Stimulated activated naive B cell treated with anti-CD40 and anti-IgM and Interleukin-4, amounts not matched to agents 10 μg/mL and 1 μg/mL and 100 μg/mL, for 72 hours (primary cell): ENCODE measurements around the gene NCBP3.

Source experiments
- ATAC-seq, 2 donors: fragments of 150-1000 bp; cut with Tn5 transposase; replicated peaks; 2 replicates each; pipeline ENCODE4 v1.10.0; 2021; ENCODE audit warnings: moderate library complexity in 1 of 2
- DNase-seq: peaks from one replicate; pipeline ENCODE4 v3.0.0; 2021
- H3K27ac Mint-ChIP-seq: one replicate; pipeline ENCODE4 v1.8.0; 2022; ENCODE audit warnings: mild to moderate bottlenecking, mixed read lengths
- H3K27me3 Mint-ChIP-seq, 2 donors: one replicate each; pipeline ENCODE4 v1.8.0; 2022; ENCODE audit warnings: mixed read lengths in 2 of 2
- H3K36me3 Mint-ChIP-seq, 2 donors: one replicate each; pipeline ENCODE4 v1.8.0; 2022; ENCODE audit warnings: mixed read lengths in 2 of 2, mild to moderate bottlenecking in 1 of 2
- H3K4me1 Mint-ChIP-seq, 2 donors: one replicate each; pipeline ENCODE4 v1.8.0; 2022; ENCODE audit warnings: mixed read lengths in 2 of 2, mild to moderate bottlenecking in 1 of 2
- H3K4me3 Mint-ChIP-seq, 2 donors: one replicate each; pipeline ENCODE4 v1.8.0; 2022; ENCODE audit warnings: mild to moderate bottlenecking in 2 of 2, mixed read lengths in 2 of 2, moderate library complexity in 1 of 2
- H3K9me3 Mint-ChIP-seq, 2 donors: one replicate each; pipeline ENCODE4 v1.8.0; 2022; ENCODE audit warnings: mixed read lengths in 2 of 2, mild to moderate bottlenecking in 1 of 2

NCBP3 gene, protein sequence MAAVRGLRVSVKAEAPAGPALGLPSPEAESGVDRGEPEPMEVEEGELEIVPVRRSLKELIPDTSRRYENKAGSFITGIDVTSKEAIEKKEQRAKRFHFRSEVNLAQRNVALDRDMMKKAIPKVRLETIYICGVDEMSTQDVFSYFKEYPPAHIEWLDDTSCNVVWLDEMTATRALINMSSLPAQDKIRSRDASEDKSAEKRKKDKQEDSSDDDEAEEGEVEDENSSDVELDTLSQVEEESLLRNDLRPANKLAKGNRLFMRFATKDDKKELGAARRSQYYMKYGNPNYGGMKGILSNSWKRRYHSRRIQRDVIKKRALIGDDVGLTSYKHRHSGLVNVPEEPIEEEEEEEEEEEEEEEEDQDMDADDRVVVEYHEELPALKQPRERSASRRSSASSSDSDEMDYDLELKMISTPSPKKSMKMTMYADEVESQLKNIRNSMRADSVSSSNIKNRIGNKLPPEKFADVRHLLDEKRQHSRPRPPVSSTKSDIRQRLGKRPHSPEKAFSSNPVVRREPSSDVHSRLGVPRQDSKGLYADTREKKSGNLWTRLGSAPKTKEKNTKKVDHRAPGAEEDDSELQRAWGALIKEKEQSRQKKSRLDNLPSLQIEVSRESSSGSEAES

DNA sequence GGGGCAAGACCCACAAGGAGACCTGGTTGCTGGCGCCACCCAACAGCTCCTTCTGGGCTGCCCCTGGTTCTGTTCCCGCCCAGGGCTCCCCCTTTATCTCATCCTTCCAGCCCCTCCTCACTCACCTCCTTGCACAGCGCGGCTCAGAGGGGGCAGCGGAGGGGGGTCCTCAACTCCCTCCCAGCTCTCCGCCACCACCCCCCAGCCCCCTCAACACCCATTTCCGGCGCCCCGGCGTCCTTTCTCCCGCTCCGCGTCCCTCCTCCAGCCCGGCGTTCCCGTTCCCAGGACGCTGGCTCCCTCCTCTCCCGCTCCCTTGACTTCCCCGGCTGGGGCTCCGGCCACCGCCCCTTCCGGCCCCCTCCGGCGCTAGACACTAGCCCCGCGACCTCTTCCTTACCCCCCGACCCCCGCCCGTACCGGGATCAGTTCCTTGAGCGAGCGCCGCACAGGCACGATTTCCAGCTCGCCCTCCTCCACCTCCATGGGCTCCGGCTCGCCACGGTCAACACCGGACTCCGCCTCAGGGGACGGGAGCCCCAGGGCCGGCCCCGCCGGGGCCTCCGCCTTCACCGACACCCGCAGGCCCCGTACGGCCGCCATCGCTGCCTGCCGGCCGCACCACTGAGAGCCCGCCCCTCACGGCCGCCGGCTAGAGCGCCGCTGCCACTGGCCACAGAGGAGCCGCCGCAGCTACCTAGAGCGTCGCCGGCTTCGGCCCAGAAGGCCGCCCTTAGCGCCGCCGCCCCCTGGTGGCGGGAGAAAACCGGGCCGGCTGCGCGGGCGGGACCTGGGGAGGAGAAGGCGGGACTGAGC lies at the start of gene NCBP3:
Gene NCBP3, minus strand, starts transcription at position 626 of the 816 bp plus-strand sequence. Its CDS starts 23 bp downstream, at position 603.
- peak; percentile 87 for DNase-seq
- peak within 1 kb of the TSS; percentile 94 for H3K27ac Mint-ChIP-seq
- peaks cover 15 to 28% of the 10 kb centered on the region in 2 donors for H3K4me1 Mint-ChIP-seq
- H3K4me3 Mint-ChIP-seq: peak within 1 kb of the TSS; percentile 90 to 94
- H3K9me3 Mint-ChIP-seq: no peaks in the 10 kb centered on the region
- no peaks in the 10 kb centered on the region for H3K27me3 Mint-ChIP-seq
- ATAC-seq: peak; percentile 98 to 99
- H3K36me3 Mint-ChIP-seq: peaks cover 11 to 14% of the 10 kb centered on the region in 2 donors

DNA sequence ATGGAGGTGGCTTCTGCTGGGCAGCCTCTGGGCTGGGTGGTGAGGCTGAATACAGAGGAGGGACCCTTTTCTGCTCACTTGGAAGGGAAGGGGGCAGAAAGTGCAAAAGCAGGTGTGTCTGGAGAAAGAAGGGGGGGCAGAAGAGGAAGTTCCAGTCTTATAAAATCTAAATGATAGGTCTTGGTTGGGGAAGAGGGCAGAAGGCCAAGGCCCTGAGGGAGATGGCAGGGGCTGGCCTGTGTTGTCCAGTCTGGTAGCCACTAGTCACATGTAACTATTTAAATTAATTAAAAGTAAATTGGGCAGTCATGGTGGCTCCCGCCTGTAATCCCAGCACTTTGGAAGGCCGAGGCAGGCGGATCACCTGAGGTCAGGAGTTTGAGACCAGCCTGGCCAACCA lies 49.3 kb upstream of the NCBP3 start:
- no peaks in the 10 kb centered on the region for H3K27me3 Mint-ChIP-seq
- no peaks in the 10 kb centered on the region for H3K9me3 Mint-ChIP-seq
- no peak for DNase-seq
- peak overlapping the region; percentile 63 for H3K27ac Mint-ChIP-seq
- peaks cover 14 to 17% of the 10 kb centered on the region in 2 donors for H3K36me3 Mint-ChIP-seq
- H3K4me1 Mint-ChIP-seq: peaks cover 30 to 35% of the 10 kb centered on the region in 2 donors
- no peak overlapping the region for H3K4me3 Mint-ChIP-seq
- ATAC-seq: no peak

DNA sequence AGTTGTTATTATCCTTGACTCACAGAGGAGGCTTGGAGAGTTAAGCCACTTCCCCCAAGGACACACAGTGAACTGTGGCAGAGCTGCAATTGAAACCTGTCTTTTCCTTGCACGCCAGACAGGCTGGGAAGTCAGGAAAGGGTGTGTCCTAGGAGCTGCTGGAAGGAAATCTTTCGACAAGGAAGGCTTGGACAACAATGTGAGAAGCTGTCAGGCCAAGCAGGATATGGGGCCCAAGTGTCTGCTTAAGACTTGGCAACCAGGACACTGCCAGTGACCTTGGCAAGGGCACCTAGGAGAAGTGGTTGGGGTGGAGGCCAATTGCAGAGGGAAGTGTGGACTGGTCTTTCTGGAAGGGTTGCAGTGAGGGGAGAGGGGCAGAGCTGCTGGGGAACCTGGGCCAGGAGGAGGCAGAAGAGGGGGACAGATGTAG lies 48.9 kb upstream of the NCBP3 start:
- no peak overlapping the region for H3K27ac Mint-ChIP-seq
- H3K4me3 Mint-ChIP-seq: no peak overlapping the region
- peaks cover 34 to 39% of the 10 kb centered on the region in 2 donors for H3K4me1 Mint-ChIP-seq
- no peak for DNase-seq
- no peak for ATAC-seq
- no peaks in the 10 kb centered on the region for H3K9me3 Mint-ChIP-seq
- H3K27me3 Mint-ChIP-seq: no peaks in the 10 kb centered on the region
- H3K36me3 Mint-ChIP-seq: peaks cover 14 to 17% of the 10 kb centered on the region in 2 donors

DNA sequence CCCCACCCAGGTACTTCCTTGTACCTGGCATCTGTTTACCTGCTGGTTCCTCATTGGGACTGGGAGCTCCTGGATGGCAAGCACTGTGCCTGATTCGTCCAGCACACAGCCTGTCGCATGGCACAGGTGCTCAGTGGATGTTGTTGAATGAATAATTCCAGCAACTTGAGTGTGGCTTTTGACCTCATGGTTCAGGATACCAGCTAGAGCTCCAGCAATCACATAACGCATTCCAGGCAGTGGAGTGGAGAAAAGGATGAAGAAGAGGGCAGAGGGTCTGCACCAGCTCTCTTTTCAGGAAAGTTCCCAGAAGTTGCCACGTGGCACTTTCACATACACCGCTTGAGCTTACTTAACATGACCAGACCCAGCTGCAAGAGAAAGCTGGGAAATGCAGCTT lies 48.1 kb upstream of the NCBP3 start:
- Mint-ChIP-seq H3K27ac (peak overlapping the region; percentile 83), H3K4me1 (peaks cover 37 to 47% of the 10 kb centered on the region in 2 donors), H3K36me3 (peaks cover 14 to 17% of the 10 kb centered on the region in 2 donors), H3K4me3 (peak overlapping the region in 1 of 2 donors; percentile 83), H3K27me3 (no peaks in the 10 kb centered on the region), H3K9me3 (no peaks in the 10 kb centered on the region)
- DNase-seq: no peak
- no peak for ATAC-seq

DNA sequence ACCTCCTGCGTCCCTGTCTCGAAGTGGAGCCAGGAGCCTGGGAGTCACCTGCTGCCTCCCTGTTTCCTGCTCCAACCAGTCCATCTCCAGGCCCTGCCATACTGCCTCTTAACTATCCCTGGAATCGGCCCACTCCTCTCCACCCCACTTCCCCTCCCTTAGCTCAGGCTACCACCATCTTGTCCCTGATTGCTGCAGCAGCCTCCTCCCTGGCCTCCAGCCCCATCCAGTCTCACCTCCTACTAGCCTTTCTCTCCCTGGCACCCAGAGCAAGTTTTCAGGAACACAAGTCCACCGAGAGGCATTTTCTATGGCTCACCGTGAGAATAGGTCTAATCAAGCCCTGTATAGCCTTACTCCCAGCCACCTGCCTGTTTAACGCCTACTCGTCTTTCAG lies 47.7 kb upstream of the NCBP3 start:
- Mint-ChIP-seq H3K4me1 (peaks cover 37 to 52% of the 10 kb centered on the region in 2 donors), H3K4me3 (peak overlapping the region; percentile 70 to 83), H3K27me3 (no peaks in the 10 kb centered on the region), H3K36me3 (peaks cover 12 to 15% of the 10 kb centered on the region in 2 donors), H3K27ac (peak overlapping the region; percentile 83), H3K9me3 (no peaks in the 10 kb centered on the region)
- no peak for ATAC-seq
- DNase-seq: no peak

DNA sequence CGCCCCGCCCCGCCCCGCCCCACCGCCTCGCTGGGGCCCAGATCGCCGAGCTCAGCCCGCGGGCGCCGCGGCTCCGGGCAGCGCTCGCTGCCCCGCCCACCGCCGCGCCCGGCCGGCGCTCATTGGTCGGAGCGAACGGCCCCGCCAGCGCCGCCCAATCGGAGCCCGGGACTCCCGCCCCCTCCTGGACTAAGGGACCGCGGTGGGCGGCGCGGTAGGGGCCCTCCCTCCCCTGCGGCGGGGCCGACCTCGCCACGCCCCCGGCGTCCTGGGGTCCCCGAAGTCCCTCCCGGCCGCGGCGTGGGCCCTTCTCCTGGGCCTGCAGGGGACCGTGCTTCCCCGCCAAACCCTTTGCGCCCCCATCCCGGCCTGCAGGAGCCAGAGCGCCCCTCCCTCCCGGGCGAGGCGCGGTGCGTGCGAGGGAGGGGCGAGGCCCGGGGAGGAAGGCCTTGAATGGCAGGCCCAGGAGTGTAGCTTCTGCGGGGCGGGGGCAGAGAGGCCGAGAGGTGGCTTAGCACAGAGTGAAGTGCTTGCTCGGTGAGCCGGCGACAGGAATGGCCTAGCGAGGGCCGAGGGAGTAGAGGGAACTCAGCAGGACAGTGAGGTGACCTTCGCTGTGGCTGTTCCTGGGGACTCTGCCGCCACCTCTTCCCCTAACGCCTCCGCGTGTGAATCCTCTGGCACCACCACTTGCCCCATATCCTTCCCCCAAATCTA lies 47.1 kb upstream of the NCBP3 start, which contains the start of gene CAMKK1:
Gene CAMKK1, minus strand, starts transcription at position 51 of the 717 bp plus-strand sequence. CDS start 7,366 bp downstream, outside the sequence.
- Mint-ChIP-seq H3K4me3 (peak within 1 kb of the TSS; percentile 70 to 83), H3K27ac (peak within 1 kb of the TSS; percentile 89), H3K4me1 (peaks cover 40 to 57% of the 10 kb centered on the region in 2 donors), H3K9me3 (no peaks in the 10 kb centered on the region), H3K27me3 (no peaks in the 10 kb centered on the region), H3K36me3 (peaks cover 7 to 9% of the 10 kb centered on the region in 2 donors)
- ATAC-seq: peak; percentile 85 to 90
- peak; percentile 88 for DNase-seq

DNA sequence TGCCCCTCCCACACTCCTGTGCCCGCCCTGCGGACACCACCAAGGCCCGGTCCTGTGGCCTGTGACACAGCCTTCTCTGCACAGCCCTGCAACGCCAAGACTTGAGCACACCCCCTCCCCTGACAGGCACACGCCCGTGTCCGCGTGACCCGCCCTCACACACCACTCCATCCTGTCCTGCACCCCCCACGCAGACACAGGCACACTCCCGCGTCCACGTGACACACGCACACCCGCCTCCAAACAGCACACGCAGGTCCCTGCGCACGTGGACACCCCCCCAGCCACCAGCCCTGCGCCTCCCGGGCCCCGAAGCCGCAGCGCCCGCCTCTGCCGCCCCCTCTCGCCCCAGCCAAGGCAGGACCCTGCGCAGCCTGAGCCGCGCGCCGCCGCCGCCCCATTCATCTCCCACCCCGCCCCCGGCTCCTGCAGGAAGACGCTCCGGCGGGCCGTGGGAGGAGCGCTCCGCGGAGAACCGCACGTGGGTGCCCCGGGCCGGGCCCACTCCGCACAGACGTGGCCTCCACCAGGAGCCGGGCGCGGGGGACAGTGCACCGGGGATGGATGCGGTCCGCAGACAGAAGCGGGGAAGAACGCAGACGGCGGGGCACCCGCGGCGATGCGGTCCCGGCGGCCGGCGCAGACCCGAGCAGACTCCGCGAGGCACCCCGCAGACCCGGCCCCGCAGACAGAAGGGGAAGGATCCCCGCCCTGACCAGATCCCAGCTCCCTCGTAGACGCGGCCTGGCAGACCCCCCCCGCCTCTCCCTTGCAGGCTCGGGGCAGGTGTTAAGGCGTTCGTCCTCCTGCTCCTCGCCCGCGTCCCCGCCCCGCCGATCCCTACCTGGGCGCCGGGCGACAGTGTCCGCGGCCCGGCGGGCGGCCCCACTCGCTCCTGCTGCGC lies 46.3 kb upstream of the NCBP3 start:
- H3K9me3 Mint-ChIP-seq: no peaks in the 10 kb centered on the region
- peaks cover 6 to 7% of the 10 kb centered on the region in 2 donors for H3K36me3 Mint-ChIP-seq
- peak; percentile 33 to 38 for ATAC-seq
- peak overlapping the region; percentile 89 for H3K27ac Mint-ChIP-seq
- H3K4me3 Mint-ChIP-seq: peak overlapping the region; percentile 70 to 75
- DNase-seq: peak; percentile 49
- no peaks in the 10 kb centered on the region for H3K27me3 Mint-ChIP-seq
- peaks cover 45 to 65% of the 10 kb centered on the region in 2 donors for H3K4me1 Mint-ChIP-seq

DNA sequence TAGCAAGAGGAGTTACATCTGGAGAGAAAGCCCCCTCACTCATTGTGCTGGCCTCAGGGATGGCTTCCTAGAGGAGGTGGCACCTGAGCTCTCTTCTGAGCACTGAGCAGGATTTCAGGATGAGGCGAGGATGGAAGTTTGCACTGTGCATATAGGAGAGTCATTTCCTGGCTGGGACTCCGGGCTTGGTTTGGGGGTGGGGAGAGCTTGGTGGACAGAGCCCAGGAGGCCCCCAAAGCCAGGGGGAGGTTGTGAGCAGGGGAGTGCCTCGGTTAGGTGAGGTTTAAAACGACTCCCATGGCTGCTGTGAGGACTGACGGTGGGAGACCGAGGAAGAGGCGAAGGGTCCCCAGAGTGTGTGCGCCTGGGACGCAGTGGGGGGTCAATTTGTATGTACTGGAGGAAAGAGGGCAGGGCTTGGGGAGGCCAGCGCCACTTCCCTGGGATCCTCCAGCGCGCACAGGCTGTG lies 45.6 kb upstream of the NCBP3 start:
- peaks cover 52 to 72% of the 10 kb centered on the region in 2 donors for H3K4me1 Mint-ChIP-seq
- peaks cover 5 to 6% of the 10 kb centered on the region in 2 donors for H3K36me3 Mint-ChIP-seq
- H3K27ac Mint-ChIP-seq: peak overlapping the region; percentile 89

DNA sequence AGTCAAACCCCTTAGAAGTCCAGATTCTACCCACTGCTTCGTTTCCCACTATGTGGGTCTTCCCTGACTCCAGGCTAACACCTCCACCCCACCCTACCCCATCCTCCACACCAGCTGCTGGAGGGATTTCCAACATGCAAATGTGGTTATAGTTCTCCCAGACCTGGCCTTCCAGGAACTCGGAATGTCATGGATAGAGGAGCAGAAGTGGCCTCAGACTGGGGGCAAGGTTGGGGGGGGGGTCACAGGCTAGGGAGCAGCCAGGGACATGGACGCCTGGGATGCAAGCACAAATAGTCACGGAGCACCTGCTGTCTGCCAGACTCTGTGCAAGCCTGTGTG lies 44.8 kb upstream of the NCBP3 start:
- Mint-ChIP-seq H3K9me3 (no peaks in the 10 kb centered on the region), H3K27me3 (no peaks in the 10 kb centered on the region), H3K4me3 (peak overlapping the region; percentile 64 to 65), H3K36me3 (no peaks in the 10 kb centered on the region), H3K4me1 (peaks cover 58 to 79% of the 10 kb centered on the region in 2 donors), H3K27ac (peak overlapping the region; percentile 75)
- DNase-seq: no peak
- ATAC-seq: no peak

More for the DNA sequence above, 45.6 kb upstream of the NCBP3 start:
- H3K4me3 Mint-ChIP-seq: peak overlapping the region; percentile 70 to 75
- no peak for ATAC-seq
- no peaks in the 10 kb centered on the region for H3K27me3 Mint-ChIP-seq
- DNase-seq: no peak
- no peaks in the 10 kb centered on the region for H3K9me3 Mint-ChIP-seq

DNA sequence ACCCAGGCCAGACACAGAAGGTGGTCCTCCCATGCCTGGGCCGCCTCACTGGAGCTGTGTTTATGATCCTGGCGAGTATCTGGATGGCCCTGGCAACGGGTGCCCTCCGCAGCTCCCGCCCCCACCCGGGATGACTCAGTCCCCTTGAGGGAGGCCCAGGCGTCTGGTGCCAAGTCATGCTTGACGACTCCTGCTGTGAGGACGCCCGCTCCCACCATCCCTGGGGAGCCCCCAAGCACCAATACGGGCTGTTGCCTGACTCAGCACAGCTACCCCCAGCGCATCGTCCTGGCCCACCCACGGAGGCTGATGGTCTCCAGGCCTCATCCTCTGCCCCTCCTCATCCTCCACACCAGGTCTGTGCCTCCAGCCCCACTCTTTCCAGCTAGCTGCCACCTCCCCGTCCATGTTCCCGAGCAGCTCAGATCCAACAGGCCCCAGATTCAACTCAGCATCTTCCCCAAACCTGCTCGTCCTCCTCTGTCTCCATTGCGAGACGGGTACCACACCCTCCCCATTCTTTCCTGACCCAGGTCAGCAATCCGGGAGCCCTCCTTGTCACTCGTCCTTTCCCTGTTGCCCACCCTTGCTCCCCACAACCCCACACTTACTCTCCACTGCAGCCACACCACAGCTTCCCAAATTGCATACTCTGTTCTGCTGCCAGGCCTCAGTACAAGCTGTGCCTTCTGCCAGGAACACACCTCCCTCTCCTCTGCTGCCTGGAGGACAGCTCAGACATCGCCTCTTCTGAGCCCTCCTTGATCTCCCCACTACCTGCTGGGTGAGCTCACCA lies 44.2 kb upstream of the NCBP3 start:
- H3K27me3 Mint-ChIP-seq: no peaks in the 10 kb centered on the region
- H3K4me1 Mint-ChIP-seq: peaks cover 57 to 78% of the 10 kb centered on the region in 2 donors
- peak in 1 of 2 donors; percentile 8 for ATAC-seq
- H3K27ac Mint-ChIP-seq: peak overlapping the region; percentile 75
- no peaks in the 10 kb centered on the region for H3K9me3 Mint-ChIP-seq
- peak; percentile 61 for DNase-seq
- peaks cover 0 to 2% of the 10 kb centered on the region in 2 donors for H3K36me3 Mint-ChIP-seq
- peak overlapping the region; percentile 64 to 65 for H3K4me3 Mint-ChIP-seq

DNA sequence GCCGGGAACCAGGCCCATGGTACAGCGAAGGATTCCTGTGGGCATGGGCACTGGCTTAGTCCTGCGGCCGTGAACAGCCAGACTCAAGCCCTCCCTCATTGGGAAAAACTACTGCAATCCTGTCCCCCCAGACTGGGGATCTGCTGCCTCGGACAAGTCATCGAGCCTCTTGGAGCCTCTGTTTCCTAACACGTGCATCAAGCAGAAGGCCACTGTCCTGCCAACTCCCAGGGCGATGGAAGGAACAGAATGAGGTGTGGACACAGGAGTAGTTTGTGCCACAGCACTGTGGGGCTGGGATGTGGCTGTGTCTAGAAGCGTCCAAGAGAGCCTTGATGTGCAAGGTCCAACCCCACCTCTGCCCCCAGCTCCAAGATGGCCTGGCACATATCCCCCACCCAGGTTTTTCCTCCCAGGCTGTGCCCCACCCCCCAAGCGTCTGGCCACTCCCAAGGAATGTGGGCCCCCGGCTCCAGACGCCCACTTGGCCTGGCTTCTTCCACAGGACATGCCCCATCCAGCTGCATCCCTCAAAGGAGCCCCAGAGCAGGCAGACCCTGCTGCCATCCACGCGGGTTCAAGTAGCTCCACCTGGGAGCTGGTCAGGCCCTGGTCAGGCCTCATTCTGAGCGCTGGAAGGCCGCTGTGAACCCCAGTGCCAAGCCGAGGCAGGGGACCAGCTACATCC lies 43.4 kb upstream of the NCBP3 start:
- DNase-seq (no peak), ATAC-seq (no peak)
- Mint-ChIP-seq H3K27me3 (no peaks in the 10 kb centered on the region), H3K4me1 (peaks cover 54 to 73% of the 10 kb centered on the region in 2 donors), H3K9me3 (no peaks in the 10 kb centered on the region), H3K4me3 (no peak overlapping the region), H3K27ac (no peak overlapping the region), H3K36me3 (peaks cover 4 to 10% of the 10 kb centered on the region in 2 donors)
